DND-41 (cell line): Measurements from ENCODE around the gene CALHM5.

Source experiments
- ATAC-seq: fragments of 200-7000 bp; cut with Tn5 transposase; 3 replicates; pipeline ENCODE4 v1.9.1; 2021; ENCODE audit warnings: low read depth; ENCODE audit not compliant: insufficient read depth
- DNase-seq: peaks from one replicate; pipeline ENCODE4 v3.0.0-alpha.2; 2020
- H2AFZ ChIP-seq: 2 replicates; pipeline ENCODE4 v1.6.0; 2012; ENCODE audit warnings: low read depth, low read length
- H3K27ac ChIP-seq: 2 replicates; pipeline ENCODE4 v1.5.1; 2012; ENCODE audit warnings: low read length, inconsistent platforms
- H3K27me3 ChIP-seq: fragments of 200-600 bp; sonication (generic); 2 replicates; pipeline ENCODE4 v1.6.0; 2012; ENCODE audit warnings: low read length, mild to moderate bottlenecking, inconsistent platforms; ENCODE audit not compliant: insufficient read depth, poor library complexity
- H3K36me3 ChIP-seq: 2 replicates; pipeline ENCODE4 v1.5.1; 2012; ENCODE audit warnings: low read length, inconsistent platforms; ENCODE audit not compliant: insufficient read depth
- H3K4me1 ChIP-seq: 2 replicates; pipeline ENCODE4 v1.5.1; 2012; ENCODE audit warnings: mild to moderate bottlenecking, low read length; ENCODE audit not compliant: insufficient read depth
- H3K4me2 ChIP-seq: 2 replicates; pipeline ENCODE4 v1.6.0; 2012; ENCODE audit warnings: mild to moderate bottlenecking, moderate library complexity, low read length, inconsistent platforms; ENCODE audit not compliant: insufficient read depth
- H3K4me3 ChIP-seq, 2 experiments: fragments of 200-600 bp in 1 of 2; shearing (Covaris generic) in 1 of 2; 2 replicates each; pipeline ENCODE4 v1.5.1; 2012 to 2016; ENCODE audit warnings: inconsistent platforms in 2 of 2, low read length in 2 of 2, mild to moderate bottlenecking in 2 of 2, low read depth in 1 of 2, moderate library complexity in 1 of 2
- H3K79me2 ChIP-seq: 2 replicates; pipeline ENCODE4 v1.6.0; 2012; ENCODE audit warnings: low read length, inconsistent platforms; ENCODE audit not compliant: insufficient read depth
- H3K9ac ChIP-seq: 2 replicates; pipeline ENCODE4 v1.6.0; 2012; ENCODE audit warnings: low read depth, mild to moderate bottlenecking, inconsistent platforms, low read length, moderate library complexity
- H3K9me3 ChIP-seq: 2 replicates; pipeline ENCODE4 v1.5.1; 2012; ENCODE audit warnings: low read length, moderate library complexity, mild to moderate bottlenecking, inconsistent platforms; ENCODE audit not compliant: insufficient read depth, severe bottlenecking
- H4K20me1 ChIP-seq: 2 replicates; pipeline ENCODE4 v1.6.0; 2012; ENCODE audit warnings: low read length; ENCODE audit not compliant: insufficient read depth
- EZH2 ChIP-seq: IDR thresholded peaks from 3 replicates; pipeline ENCODE4 v1.6.1; 2012; ENCODE audit warnings: borderline replicate concordance, low read depth, mild to moderate bottlenecking, moderate library complexity, low read length, inconsistent platforms; ENCODE audit not compliant: severe bottlenecking
- TF ChIP-seq, protein P1 (sequence below): IDR thresholded peaks from 2 replicates; pipeline ENCODE4 v1.5.1; 2012; ENCODE audit warnings: borderline replicate concordance, low read length, moderate library complexity, mild to moderate bottlenecking; ENCODE audit not compliant: poor library complexity, severe bottlenecking; ENCODE audit errors: extremely low read depth

The CALHM5 gene

DNA sequence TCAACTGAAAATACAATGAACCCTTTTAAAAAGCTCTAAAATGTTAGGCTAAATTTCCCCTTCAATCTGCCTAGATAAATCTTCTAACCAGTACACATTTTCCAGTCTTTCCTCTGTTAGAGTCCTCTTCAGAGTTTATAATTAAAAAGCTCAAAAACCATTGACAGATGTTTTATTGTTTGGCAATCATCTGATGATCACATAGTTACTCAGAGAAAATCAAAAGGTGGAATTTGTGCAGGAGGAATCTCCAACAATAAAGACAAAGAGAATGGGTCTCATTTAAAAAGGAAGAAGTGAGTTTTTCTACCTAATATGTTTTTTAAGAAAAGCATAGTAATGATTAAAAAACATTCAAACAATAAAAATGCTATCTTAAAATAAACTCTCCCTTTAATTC lies 31.0 kb downstream of the CALHM5 start:
- no peaks in the 10 kb centered on the region for H3K36me3 ChIP-seq
- H3K9me3 ChIP-seq, result no peaks in the 10 kb centered on the region
- H4K20me1 ChIP-seq, result no peaks in the 10 kb centered on the region
- ATAC-seq (no peak), DNase-seq (no peak)
- H3K27me3 ChIP-seq, result peaks cover 21% of the 10 kb centered on the region
- H2AFZ ChIP-seq, result no peak overlapping the region
- H3K4me2 ChIP-seq, result no peak overlapping the region
- H3K4me1 ChIP-seq, result no peaks in the 10 kb centered on the region
- no peak overlapping the region for H3K4me3 ChIP-seq
- H3K27ac ChIP-seq, result no peak overlapping the region
- no peak overlapping the region for H3K9ac ChIP-seq
- no peaks in the 10 kb centered on the region for H3K79me2 ChIP-seq
- no peak for TF ChIP-seq EZH2
- TF ChIP-seq, protein P1, sequence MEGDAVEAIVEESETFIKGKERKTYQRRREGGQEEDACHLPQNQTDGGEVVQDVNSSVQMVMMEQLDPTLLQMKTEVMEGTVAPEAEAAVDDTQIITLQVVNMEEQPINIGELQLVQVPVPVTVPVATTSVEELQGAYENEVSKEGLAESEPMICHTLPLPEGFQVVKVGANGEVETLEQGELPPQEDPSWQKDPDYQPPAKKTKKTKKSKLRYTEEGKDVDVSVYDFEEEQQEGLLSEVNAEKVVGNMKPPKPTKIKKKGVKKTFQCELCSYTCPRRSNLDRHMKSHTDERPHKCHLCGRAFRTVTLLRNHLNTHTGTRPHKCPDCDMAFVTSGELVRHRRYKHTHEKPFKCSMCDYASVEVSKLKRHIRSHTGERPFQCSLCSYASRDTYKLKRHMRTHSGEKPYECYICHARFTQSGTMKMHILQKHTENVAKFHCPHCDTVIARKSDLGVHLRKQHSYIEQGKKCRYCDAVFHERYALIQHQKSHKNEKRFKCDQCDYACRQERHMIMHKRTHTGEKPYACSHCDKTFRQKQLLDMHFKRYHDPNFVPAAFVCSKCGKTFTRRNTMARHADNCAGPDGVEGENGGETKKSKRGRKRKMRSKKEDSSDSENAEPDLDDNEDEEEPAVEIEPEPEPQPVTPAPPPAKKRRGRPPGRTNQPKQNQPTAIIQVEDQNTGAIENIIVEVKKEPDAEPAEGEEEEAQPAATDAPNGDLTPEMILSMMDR, result no peak

- no peak overlapping the region for H3K4me3 ChIP-seq
- H3K9me3 ChIP-seq, result no peaks in the 10 kb centered on the region
- H3K27ac ChIP-seq, result no peak overlapping the region
- H3K36me3 ChIP-seq, result no peaks in the 10 kb centered on the region
- H4K20me1 ChIP-seq, result no peaks in the 10 kb centered on the region
- no peaks in the 10 kb centered on the region for H3K79me2 ChIP-seq
- H3K9ac ChIP-seq, result no peak overlapping the region
- TF ChIP-seq, protein P1, result no peak
- no peak for TF ChIP-seq EZH2
- DNase-seq (no peak), ATAC-seq (no peak)
- H2AFZ ChIP-seq, result no peak overlapping the region
- H3K4me1 ChIP-seq, result no peaks in the 10 kb centered on the region
- H3K4me2 ChIP-seq, result no peak overlapping the region
- peaks cover 21% of the 10 kb centered on the region for H3K27me3 ChIP-seq
These were observed 31.7 kb downstream of the CALHM5 start for GRCh38 chr6:116543149-116543548.

- H3K9me3 ChIP-seq, result no peaks in the 10 kb centered on the region
- H3K27me3 ChIP-seq, result peaks cover 14% of the 10 kb centered on the region
- H4K20me1 ChIP-seq, result no peaks in the 10 kb centered on the region
- H3K36me3 ChIP-seq, result no peaks in the 10 kb centered on the region
- DNase-seq (no peak), ATAC-seq (no peak)
- H3K4me1 ChIP-seq, result no peaks in the 10 kb centered on the region
- no peaks in the 10 kb centered on the region for H3K79me2 ChIP-seq
- H3K9ac ChIP-seq, result no peak within 1 kb of the TSS
- H3K4me3 ChIP-seq, result no peak within 1 kb of the TSS
- no peak within 1 kb of the TSS for H3K27ac ChIP-seq
- no peak within 1 kb of the TSS for H3K4me2 ChIP-seq
- H2AFZ ChIP-seq, result no peak within 1 kb of the TSS
- no peak for TF ChIP-seq EZH2
These were observed 34.2 kb downstream of the CALHM5 start, which contains the start of gene TRAPPC3L for GRCh38 chr6:116545651-116546050. TSS of gene TRAPPC3L (minus strand) at chr6:116545684. CDS start at chr6:116545514, 170 bp downstream.

DNA sequence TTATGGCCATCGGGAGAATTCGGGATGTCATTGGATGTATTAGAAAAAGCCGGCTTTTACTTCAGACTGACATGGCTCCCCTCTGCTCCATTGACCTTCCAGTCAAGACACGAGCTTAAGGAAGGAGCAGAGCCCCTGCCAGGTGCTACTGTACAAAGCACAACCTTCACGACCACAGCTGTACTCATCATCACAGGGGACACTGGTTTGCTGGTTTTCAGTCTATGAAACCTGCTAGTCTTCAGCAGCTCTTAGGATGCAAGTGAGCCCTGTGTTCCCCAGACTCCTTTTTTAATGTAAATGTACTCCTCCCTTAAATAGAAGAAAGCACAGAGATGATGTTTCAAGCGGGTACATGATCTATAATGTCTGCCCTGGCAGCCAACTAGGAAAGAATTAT lies 35.9 kb downstream of the CALHM5 start:
- ATAC-seq (no peak), DNase-seq (no peak)
- H3K4me1 ChIP-seq, result no peaks in the 10 kb centered on the region
- no peak overlapping the region for H3K4me3 ChIP-seq
- no peak overlapping the region for H3K4me2 ChIP-seq
- H3K27ac ChIP-seq, result no peak overlapping the region
- H3K27me3 ChIP-seq, result peaks cover 12% of the 10 kb centered on the region
- TF ChIP-seq EZH2, result no peak
- TF ChIP-seq, protein P1, result no peak
- H3K9ac ChIP-seq, result no peak overlapping the region
- no peaks in the 10 kb centered on the region for H4K20me1 ChIP-seq
- H2AFZ ChIP-seq, result no peak overlapping the region
- H3K36me3 ChIP-seq, result no peaks in the 10 kb centered on the region
- no peaks in the 10 kb centered on the region for H3K79me2 ChIP-seq
- H3K9me3 ChIP-seq, result no peaks in the 10 kb centered on the region
